GM12801 (cell line): ENCODE data around the gene MARCHF10.

ENCODE experiments used
- CTCF ChIP-seq: IDR thresholded peaks from one replicate; pipeline ENCODE4 v1.5.1; 2011; ENCODE audit warnings: control low read depth; ENCODE audit not compliant: insufficient read length; ENCODE audit errors: extremely low read depth

MARCHF10 gene

GRCh38 chr17:62823111-62823893 is 15.2 kb upstream of the MARCHF10 start:
- no peak for TF ChIP-seq CTCF

GRCh38 chr17:62822080-62822904 is 14.2 kb upstream of the MARCHF10 start:
- TF ChIP-seq CTCF, result no peak

- no peak for TF ChIP-seq CTCF
Measured at GRCh38 chr17:62821189-62822079, 13.3 kb upstream of the MARCHF10 start.

GRCh38 chr17:62819511-62820221 is 11.6 kb upstream of the MARCHF10 start:
- TF ChIP-seq CTCF, result no peak

GRCh38 chr17:62818526-62818925 is 10.4 kb upstream of the MARCHF10 start:
- TF ChIP-seq CTCF, result no peak

- TF ChIP-seq CTCF, result no peak
Measured at GRCh38 chr17:62816282-62816839, 8.2 kb upstream of the MARCHF10 start.
